GM21381 (cell line): ENCODE measurements around the gene PLA2G4A.
A peak's percentile ranks its signal among the peaks of the same experiment; 100 is the strongest.
"Not testable (repeated sequence)": the region's sequence is repeated elsewhere in the genome, so short reads cannot be mapped to it uniquely, and the experiment has no call there.

Source experiments
- ATAC-seq: cut with Tn5 transposase; IDR thresholded peaks from one replicate; pipeline ENCODE4 v1.9.1; 2021; ENCODE audit warnings: mild to moderate bottlenecking, moderate library complexity; ENCODE audit not compliant: unreplicated experiment

Gene PLA2G4A

GRCh38 chr1:186904361-186904760, 75.6 kb downstream of the PLA2G4A start:
- no peak for ATAC-seq

- ATAC-seq: no peak
Observed at GRCh38 chr1:186905561-186905960, 76.8 kb downstream of the PLA2G4A start.

GRCh38 chr1:186915555-186915954, 86.8 kb downstream of the PLA2G4A start:
- no peak for ATAC-seq

DNA sequence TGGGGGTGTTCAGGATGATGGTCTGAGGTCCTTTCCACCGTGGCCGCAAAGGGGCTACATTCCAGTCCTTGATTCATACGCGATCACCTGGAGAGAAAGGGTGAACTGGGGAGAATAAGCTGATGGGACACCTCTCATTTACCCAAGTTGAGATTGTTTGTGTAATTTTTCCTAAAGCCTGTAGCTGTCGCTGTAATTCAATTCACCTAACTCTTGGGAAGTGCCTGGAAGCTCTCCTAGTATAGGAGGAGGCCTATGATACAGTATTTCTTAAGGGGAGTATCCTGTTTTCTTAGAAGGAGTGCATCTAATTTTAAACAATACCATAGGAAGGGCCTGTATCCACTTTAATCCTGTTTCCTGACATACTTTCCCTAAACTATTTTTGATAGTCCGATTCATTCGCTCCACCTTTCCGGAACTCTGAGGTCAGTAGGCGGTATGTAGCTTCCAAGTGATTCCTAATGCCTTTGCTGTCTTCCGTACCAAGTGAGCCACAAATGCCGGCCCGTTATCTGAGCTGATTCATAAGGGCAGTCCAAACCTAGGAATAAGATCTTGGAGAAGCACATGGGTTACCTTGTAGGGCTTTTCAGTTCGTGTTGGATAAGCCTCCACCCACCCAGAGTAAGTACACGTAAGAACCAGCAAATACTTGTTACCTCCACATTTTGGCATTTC, 88.5 kb downstream of the PLA2G4A start:
- not testable (repeated sequence) for ATAC-seq

DNA sequence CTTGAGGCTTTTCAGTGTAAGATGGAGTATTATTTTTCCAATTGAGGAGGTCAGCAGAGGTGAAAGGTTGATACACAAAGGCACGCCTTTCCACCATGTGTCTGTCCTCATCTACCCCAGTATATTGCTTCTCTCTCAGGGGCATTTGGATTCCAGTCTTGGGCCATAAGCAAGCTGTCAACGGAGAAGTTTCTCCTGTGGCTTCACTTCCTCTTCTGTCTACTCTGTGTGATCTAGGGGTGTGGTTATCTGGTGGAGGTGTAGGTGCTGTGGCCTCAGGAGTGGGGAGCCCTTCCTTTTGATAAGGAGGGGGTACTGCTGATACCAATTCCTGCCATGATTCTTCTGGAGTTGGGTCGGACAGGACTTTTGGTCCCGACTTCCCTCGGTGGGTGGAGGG, 92.6 kb downstream of the PLA2G4A start:
- ATAC-seq: peak; percentile 58

DNA sequence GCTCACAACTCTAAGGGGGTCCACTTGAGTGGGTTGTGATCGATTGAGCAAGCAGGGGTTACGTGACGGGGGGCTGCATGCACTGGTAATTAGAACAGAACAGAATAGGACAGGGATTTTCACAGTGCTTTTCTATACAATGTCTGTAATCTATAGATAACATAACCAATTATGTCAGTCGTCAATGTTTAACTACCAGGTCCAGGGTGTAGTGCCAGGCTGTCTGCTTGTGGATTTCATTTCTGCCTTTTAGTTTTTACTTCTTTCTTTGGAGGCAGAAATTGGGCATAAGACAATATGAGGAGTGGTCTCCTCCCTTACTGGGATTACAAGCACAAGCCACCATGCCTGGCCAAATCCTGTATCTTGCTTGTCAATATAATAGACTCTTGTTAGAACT, 94.1 kb downstream of the PLA2G4A start:
- not testable (repeated sequence) for ATAC-seq

- no peak for ATAC-seq
Observed at GRCh38 chr1:186923486-186923885, 94.7 kb downstream of the PLA2G4A start.

- no peak for ATAC-seq
Observed at GRCh38 chr1:186925881-186926669, 97.3 kb downstream of the PLA2G4A start.

DNA sequence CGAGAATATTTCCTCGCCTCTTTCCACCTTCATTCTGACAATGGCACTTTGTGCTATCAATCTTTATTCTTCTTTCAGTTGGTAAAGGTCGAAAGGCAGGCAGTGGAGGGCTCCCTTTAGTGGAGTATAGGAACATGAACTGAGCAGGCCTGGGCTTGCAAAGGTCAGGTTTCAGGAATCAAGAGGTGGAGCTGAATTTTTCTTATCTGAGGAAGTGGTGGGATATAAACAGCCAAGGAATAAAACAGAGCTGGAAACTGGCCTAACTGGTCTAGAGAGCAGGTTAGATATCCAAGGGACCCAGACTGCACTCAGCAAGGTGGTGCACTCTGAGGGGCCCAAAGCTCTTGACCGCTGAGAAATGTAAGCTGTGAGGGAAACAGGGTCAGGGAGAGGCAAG, 99.1 kb downstream of the PLA2G4A start:
- ATAC-seq: no peak

GRCh38 chr1:186930238-186930637, 101.5 kb downstream of the PLA2G4A start:
- ATAC-seq: no peak

GRCh38 chr1:186937016-186937670, 108.4 kb downstream of the PLA2G4A start:
- no peak for ATAC-seq

DNA sequence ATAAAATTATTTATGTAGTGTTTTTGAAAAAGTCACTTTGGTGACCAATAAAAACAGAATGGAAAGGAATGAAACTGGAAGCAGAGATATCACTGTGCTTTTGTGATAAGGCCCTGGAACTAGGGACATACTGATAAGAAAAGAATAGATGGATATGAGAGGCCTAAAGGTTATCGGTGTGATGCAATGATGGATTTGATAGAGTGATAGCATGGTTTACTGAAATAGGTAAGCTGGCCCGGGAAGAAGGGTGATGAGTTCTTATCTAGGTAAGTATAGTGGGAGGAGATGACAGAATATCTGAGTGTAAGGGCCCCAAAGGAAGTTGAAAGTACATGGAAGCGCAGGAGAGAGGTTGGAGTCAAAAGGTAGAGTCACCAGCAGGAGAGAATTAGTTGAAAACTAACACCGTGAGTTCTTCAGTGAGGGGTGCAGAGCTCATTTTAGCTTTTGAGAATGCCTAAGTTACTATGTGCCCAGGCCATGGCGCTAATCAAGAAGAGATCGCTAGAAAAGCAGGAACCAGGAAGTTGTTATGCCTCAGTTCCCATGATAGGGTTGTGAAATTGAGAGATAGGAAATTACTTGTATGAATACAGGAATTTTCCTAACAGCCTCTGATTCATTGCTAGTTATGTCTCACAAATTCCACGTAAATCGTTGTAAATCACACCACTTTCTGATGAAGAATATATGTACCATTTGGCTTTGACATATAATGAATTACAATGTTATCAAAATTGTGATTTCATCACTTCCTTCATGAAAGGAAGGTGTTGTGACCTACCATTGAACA, 115.3 kb downstream of the PLA2G4A start:
- no peak for ATAC-seq

- ATAC-seq: no peak
Observed at GRCh38 chr1:186945146-186945545, 116.4 kb downstream of the PLA2G4A start.

GRCh38 chr1:186948535-186948934, 119.8 kb downstream of the PLA2G4A start:
- ATAC-seq: no peak

DNA sequence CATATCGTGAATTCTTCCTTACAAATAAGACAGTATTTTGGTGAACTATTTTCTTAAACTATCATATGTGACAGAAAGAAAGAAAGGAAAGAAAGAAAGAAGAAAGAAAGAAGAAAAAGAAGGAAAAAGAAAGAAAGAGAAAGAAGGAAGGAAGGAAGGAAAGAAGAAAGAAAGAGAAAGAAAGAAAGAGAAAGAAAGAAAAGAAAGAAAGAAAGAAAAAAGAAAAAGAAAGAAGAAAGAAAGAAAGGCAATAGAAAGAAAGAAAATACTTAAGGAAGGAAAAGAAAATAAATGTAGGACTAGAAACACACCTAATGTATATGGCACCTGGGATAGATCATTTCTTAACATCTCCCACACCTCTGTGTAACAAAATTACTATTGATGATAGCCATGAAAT, 120.4 kb downstream of the PLA2G4A start:
- ATAC-seq: no peak

DNA sequence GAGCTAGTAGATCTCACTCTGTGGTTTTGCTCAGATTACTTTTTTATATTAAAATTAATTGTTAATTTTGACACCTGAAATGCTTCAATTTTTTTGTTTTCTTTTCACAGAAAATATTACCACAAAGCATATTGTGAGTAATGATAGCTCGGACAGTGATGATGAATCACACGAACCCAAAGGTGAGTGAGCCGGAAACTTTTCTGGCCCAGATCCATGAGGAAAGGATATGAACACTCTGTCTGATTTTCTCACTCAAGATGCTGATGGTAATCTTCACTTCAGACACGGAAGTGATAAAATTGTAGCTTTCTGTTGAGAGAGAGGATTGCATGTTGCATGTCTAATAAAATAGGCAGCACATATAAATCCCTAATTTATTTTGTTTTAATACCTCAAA, 121.8 kb downstream of the PLA2G4A start:
- ATAC-seq: no peak

- ATAC-seq: no peak
Observed at GRCh38 chr1:186953876-186954275, 125.1 kb downstream of the PLA2G4A start.

DNA sequence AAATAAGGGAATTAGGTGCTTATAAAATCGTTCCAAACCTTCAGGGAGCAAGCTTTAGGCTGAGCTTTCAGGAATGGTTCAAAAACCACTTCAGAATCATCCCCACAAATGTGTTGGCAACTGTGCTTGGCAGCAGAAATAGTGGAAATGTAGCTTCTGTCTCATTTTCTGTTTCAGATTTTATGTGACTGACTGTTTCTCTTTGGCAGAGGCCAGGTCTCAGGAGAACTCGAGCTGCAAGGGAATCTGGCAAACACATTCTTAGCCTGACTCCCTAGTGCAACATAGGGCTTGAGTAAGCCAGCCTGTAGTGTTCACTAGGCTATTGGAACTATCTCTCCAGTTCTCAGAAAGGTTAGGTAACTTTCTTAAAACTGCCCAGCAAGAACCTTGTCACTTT, 128.6 kb downstream of the PLA2G4A start:
- no peak for ATAC-seq

GRCh38 chr1:186958520-186958919, 129.8 kb downstream of the PLA2G4A start:
- ATAC-seq: no peak

- no peak for ATAC-seq
Observed at GRCh38 chr1:186960861-186961260, 132.1 kb downstream of the PLA2G4A start.

- no peak for ATAC-seq
Observed at GRCh38 chr1:186965847-186966246, 137.1 kb downstream of the PLA2G4A start.
